IPS DF 6.9 (cell line): ENCODE results near the gene PUS10.
"Not testable (repeated sequence)": the region's sequence is repeated elsewhere in the genome, so short reads cannot be mapped to it uniquely, and the experiment has no call there.

ENCODE experiments used
- DNase-seq: peaks from one replicate; pipeline ENCODE4 v3.0.0-alpha.2; 2013; ENCODE audit warnings: low read depth, low spot score
- H3K27ac ChIP-seq: one replicate; pipeline ENCODE4 v1.5.1; 2013; ENCODE audit warnings: low read length, control low read depth
- H3K27me3 ChIP-seq: 2 replicates; pipeline ENCODE4 v1.6.1; 2013; ENCODE audit warnings: mild to moderate bottlenecking, low read length; ENCODE audit not compliant: control insufficient read depth, insufficient read depth
- H3K36me3 ChIP-seq: 2 replicates; pipeline ENCODE4 v1.6.1; 2013; ENCODE audit warnings: low read length; ENCODE audit not compliant: control insufficient read depth, insufficient read depth
- H3K4me1 ChIP-seq: 2 replicates; pipeline ENCODE4 v1.6.1; 2013; ENCODE audit warnings: low read length; ENCODE audit not compliant: control insufficient read depth, insufficient read depth
- H3K4me3 ChIP-seq: 2 replicates; pipeline ENCODE4 v1.5.1; 2013; ENCODE audit warnings: mild to moderate bottlenecking, low read length
- H3K9me3 ChIP-seq: 2 replicates; pipeline ENCODE4 v1.6.1; 2013; ENCODE audit warnings: low read length, inconsistent platforms; ENCODE audit not compliant: control insufficient read depth, insufficient read depth
- WGBS: extraction: QIAGEN DNeasy Blood & Tissue Kit; methylation state at CpG from one replicate; pipeline ENCODE4 v1.1.7; 2013; ENCODE audit warnings: mixed read lengths, missing lambda C conversion rate; ENCODE audit not compliant: insufficient read length, insufficient coverage; 5-methylcytosine and 5-hydroxymethylcytosine counted together

The PUS10 gene

DNA sequence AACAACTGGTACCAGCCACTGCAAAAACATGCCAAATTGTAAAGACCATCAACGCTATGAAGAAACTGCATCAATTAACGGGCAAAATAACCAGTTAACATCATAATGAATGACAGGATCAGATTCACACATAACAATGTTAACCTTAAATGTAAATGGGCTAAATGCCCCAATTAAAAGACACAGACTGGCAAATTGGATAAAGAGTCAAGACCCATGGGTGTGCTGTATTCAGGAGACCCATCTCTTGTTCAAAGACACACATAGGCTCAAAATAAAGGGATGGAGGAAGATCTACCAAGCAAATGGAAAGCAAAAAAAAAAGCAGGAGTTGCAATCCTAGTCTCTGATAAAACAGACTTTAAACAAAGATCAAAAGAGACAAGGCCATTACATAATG, 18.6 kb upstream of the PUS10 start:
- H3K36me3 ChIP-seq, H3K9me3 ChIP-seq, H3K4me1 ChIP-seq, H3K4me3 ChIP-seq, H3K27me3 ChIP-seq, DNase-seq, H3K27ac ChIP-seq: not testable (repeated sequence)
- no CpG with 5 or more reads among the region's 2 CpGs for WGBS

DNA sequence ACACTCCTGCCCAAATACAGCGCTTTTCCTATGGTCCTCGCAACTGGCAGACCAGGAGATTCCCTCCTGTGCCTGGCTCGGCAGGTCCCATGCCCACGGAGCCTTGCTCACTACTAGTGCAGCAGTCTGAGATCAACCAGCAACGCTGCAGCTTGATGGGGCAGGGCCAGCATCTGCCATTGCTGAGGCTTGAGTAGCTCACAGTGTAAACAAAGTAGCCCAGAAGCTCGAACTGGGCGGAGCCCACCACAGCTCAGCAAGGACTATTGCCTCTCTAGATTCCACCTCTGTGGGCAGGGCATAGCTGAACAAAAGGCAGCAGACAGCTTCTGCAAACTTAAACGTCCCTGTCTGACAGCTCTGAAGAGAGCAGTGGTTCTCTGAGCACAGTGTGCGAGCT, 16.5 kb upstream of the PUS10 start:
- DNase-seq, H3K27me3 ChIP-seq, H3K36me3 ChIP-seq, H3K9me3 ChIP-seq, H3K27ac ChIP-seq, H3K4me3 ChIP-seq, H3K4me1 ChIP-seq: not testable (repeated sequence)
- WGBS, result no CpG with 5 or more reads among the region's 9 CpGs

DNA sequence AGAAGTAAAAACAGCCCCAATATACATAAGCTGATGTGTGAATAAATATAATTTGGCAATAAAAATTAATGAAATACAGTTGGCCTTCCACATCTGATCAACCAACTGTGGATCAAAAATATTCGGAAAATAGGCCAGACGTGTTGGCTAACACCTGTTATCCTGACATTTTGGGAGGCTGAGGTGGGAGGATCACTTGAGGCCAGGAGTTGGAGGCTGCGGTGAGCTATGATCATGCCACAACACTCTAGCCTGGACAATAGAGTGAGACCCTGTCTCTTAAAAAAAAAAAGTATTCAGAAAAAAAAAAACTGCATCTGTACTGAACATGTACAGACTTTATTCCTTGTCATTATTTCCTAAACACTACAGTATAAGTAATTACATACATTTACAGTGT, 11.5 kb upstream of the PUS10 start:
- no peaks in the 10 kb centered on the region for H3K9me3 ChIP-seq
- H3K4me1 ChIP-seq, result no peaks in the 10 kb centered on the region
- H3K36me3 ChIP-seq, result peaks cover 2% of the 10 kb centered on the region; the same call in 1 of the 2 replicates
- WGBS, result no CpG with 5 or more reads among the region's 3 CpGs
- no peak overlapping the region for H3K4me3 ChIP-seq
- DNase-seq, result no peak
- H3K27ac ChIP-seq, result no peak overlapping the region
- H3K27me3 ChIP-seq, result no peaks in the 10 kb centered on the region

DNA sequence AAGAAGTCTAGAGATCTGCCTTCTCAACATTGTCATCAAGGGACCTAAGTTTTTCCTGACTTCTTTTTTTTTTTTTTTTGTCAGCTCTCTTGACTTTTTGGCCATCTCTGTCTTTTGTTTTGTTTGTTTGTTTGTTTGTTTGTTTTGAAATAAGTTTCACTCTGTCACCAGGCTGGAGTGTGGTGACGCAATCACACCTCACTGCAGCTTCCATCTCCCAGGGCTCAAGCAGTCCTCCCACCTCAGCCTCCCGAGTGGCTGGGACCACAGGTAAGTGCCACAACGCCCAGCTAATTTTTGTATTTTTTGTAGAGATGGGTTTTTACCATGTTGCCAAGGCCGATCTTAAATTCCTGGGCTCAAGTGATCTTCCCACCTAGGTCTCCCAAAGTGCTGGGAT, 5.6 kb upstream of the PUS10 start:
- no peaks in the 10 kb centered on the region for H3K4me1 ChIP-seq
- no peak overlapping the region for H3K4me3 ChIP-seq
- H3K36me3 ChIP-seq, result no peaks in the 10 kb centered on the region
- no peak for DNase-seq
- no peaks in the 10 kb centered on the region for H3K9me3 ChIP-seq
- no peak overlapping the region for H3K27ac ChIP-seq
- no peaks in the 10 kb centered on the region for H3K27me3 ChIP-seq
- WGBS, result no CpG with 5 or more reads among the region's 4 CpGs

DNA sequence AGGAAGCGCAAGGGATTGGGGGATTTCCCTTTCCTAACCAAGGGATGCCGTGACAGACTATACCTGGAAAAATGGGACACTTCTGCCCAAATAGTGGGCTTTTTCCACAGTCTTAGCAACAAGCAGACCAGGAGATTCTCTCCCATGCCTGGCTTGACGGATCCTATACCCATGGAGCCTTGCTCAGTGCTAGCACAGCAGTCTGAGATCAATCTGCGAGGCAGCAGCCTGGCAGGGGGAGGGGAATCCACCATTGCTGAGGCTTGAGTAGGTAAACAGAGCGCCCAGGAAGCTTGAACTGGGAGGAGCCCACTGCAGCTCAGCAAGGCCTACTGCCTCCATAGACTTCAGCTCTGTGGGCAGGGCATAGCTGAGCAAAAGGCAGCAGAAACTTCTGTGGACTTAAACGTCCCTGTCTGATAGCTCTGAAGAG, 3.2 kb upstream of the PUS10 start:
- no CpG with 5 or more reads among the region's 6 CpGs for WGBS
- Histone ChIP-seq H3K9me3 (no peaks in the 10 kb centered on the region), H3K36me3 (no peaks in the 10 kb centered on the region), H3K27me3 (no peaks in the 10 kb centered on the region), H3K4me3 (no peak overlapping the region), H3K27ac (no peak overlapping the region), H3K4me1 (no peaks in the 10 kb centered on the region)
- DNase-seq, result no peak

DNA sequence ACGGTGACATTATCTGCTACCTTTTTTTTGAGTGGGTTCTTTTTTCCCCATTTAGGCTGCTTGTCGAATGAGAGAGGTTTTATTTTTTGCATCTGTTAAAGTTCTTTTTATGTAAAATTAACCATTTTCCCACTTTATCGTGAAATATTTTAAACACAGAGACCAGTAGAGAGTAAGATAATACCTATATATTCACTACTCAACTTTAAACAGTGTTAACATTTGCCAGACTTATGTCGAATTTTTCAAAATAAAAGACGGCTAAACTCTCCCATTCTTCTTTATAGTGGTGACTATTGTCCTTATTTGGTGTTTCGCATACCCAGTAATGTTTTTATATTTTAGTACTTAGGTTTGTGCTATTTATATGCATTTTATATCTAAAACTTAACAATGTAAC, 743 bp upstream of the PUS10 start:
- no peak for DNase-seq
- H3K9me3 ChIP-seq, result no peaks in the 10 kb centered on the region
- no peaks in the 10 kb centered on the region for H3K27me3 ChIP-seq
- no peak overlapping the region for H3K4me3 ChIP-seq
- H3K4me1 ChIP-seq, result no peaks in the 10 kb centered on the region
- no CpG with 5 or more reads among the region's 6 CpGs for WGBS
- H3K27ac ChIP-seq, result no peak overlapping the region
- no peaks in the 10 kb centered on the region for H3K36me3 ChIP-seq

DNA sequence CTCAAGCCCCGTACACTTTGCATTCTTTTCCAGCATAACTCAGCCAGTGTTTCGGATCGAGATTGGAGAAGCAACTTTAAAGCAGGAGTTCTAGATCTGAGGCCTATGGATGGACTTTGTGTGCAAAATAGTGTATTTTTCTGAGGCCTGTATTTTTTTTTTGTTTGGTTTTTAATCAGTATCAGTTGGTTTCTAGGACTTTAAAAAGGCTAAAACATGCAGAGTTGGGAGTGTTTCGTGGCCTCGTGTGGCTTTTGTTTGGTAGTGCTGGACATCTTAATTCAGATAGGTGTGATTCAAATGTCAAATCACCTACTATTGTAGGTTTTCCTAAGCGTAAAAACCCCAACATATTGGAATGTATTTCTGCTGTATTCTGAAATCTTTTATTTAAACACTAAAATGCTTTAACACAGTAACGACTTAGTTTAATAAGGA, 282 bp upstream of the PUS10 start:
- Histone ChIP-seq H3K27me3 (no peaks in the 10 kb centered on the region), H3K27ac (no peak overlapping the region), H3K4me3 (peak overlapping the region; percentile 77; the same call in 1 of the 2 replicates), H3K4me1 (no peaks in the 10 kb centered on the region), H3K9me3 (no peaks in the 10 kb centered on the region), H3K36me3 (no peaks in the 10 kb centered on the region)
- no peak for DNase-seq
- no CpG with 5 or more reads among the region's 7 CpGs for whole genome bisulfite sequencing

DNA sequence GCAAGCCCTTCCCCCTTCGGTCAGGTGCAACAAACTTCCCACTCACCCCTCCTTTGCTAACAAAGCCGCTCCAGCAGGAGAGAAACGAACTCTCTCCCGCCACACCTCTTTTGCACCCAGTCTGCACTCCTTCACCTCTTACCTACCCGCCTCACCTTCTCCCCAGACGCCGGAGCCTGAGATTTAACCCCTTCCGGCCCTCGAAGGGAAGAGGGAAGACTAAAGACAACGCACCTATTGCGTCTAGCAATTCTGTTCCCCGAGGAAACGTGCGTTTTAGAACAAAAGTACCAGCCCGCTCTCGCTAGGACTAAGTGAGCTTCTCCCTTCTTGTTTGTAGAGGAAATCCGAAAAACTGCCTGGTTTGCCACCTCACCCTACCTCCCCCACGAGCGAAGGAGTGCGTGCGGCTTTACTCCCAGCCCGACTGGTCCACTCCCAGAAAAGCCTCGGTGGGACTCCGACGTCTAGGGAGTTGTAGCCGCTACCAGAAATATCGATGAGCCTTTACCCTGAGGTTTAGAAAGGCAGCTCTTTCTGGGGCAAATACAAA, 976 bp downstream of the PUS10 start:
- H3K27ac ChIP-seq, result peak overlapping the region; percentile 28
- H3K9me3 ChIP-seq, result no peaks in the 10 kb centered on the region
- DNase-seq, result peak; percentile 54
- H3K4me1 ChIP-seq, result no peaks in the 10 kb centered on the region
- no peaks in the 10 kb centered on the region for H3K27me3 ChIP-seq
- no peaks in the 10 kb centered on the region for H3K36me3 ChIP-seq
- H3K4me3 ChIP-seq, result peak overlapping the region; percentile 77
- WGBS, result no CpG with 5 or more reads among the region's 27 CpGs

DNA sequence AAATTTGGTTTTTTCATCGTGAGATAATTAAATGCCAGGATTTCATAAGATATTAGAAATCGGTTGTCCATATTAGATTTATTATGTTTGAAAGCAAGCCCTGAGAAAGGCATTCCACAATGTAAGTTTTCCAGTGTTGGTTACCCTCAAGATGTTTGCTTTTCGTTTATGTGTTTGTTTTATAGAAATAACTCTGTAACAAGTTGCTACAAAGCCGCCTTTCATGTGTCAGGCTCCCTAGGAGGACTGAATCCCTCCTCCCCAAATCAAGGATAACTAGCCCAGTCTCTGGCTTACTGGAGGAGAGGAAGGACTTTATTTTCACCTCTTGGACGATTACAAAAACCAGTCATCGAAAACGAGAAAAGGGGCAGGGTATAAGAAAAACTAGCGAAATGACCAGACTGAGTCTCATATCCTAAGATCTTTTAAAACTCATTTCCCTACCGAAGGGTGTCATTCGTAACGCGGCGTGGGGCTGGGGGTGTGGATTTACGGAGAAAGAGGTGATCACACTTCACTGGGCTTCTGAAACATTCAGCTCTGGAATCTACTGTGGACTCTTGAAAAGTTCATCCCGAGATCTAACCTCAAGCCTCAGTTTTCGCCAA, 1.6 kb downstream of the PUS10 start:
- Histone ChIP-seq H3K27me3 (no peaks in the 10 kb centered on the region), H3K9me3 (no peaks in the 10 kb centered on the region), H3K27ac (peak overlapping the region; percentile 28), H3K4me3 (peak overlapping the region; percentile 77), H3K36me3 (no peaks in the 10 kb centered on the region), H3K4me1 (no peaks in the 10 kb centered on the region)
- no CpG with 5 or more reads among the region's 16 CpGs for WGBS
- DNase-seq, result no peak

DNA sequence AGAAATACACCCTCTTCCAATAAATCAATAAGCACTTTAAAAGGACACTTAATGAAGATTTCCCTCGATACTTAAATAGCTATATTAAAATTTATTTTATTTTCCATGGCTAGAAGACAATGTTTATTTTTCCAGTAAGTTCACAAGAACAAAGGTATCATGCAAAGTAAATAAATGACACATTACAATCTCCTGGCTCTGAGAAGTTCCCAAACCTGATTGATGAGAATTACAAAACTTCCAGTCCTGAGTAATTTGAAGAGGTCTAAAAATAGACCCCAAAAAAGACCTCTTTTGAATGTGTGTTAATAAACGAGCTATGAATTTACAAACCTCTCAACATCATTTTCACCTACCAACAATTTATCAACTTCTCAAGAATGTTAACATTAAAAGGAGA, 2.1 kb downstream of the PUS10 start:
- no peaks in the 10 kb centered on the region for H3K4me1 ChIP-seq
- no peaks in the 10 kb centered on the region for H3K27me3 ChIP-seq
- no peaks in the 10 kb centered on the region for H3K9me3 ChIP-seq
- DNase-seq, result no peak
- H3K27ac ChIP-seq, result no peak overlapping the region
- H3K4me3 ChIP-seq, result no peak overlapping the region; the same call in 1 of the 2 replicates
- WGBS, result no CpG with 5 or more reads among the region's 2 CpGs
- H3K36me3 ChIP-seq, result no peaks in the 10 kb centered on the region

DNA sequence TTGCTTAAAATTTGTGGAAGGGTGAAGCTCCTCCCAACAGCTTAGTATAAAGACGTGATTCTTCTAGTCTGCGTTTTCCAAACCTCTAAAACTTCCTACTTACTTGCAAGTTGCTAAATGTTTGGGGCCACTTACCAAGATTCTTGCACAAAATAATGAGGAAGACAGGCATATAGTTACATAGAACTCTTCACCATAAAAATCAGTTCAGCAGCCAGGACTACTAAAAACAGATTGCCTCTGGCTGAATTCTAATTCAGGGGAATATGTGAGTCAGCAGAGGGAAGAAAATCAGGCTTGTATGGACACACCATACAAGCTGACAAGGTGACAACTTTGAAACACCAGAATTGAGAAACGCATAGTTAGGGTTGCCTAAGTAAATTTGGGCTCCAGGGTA, 3.3 kb downstream of the PUS10 start:
- H3K36me3 ChIP-seq, result no peaks in the 10 kb centered on the region
- H3K4me3 ChIP-seq, result no peak overlapping the region
- DNase-seq, result no peak
- no peaks in the 10 kb centered on the region for H3K4me1 ChIP-seq
- H3K27me3 ChIP-seq, result no peaks in the 10 kb centered on the region
- H3K9me3 ChIP-seq, result no peaks in the 10 kb centered on the region
- H3K27ac ChIP-seq, result no peak overlapping the region
- no CpG with 5 or more reads among the region's 3 CpGs for WGBS
